IMR-90 (cell line): ENCODE results near the gene RPH3AL. TPM values are rescaled to one million over a fixed set of nuclear protein-coding genes. Genes with fewer than 3 reads are reported as not detected.

ENCODE experiments used
- ATAC-seq: fragments of 200-7000 bp; cut with Tn5 transposase; 2 replicates; pipeline ENCODE4 v1.9.1; 2020; ENCODE audit warnings: low read depth, mild to moderate bottlenecking, moderate library complexity
- BruUV-seq: library from RNA; stranded (reverse); fragments of 400-500 nt; replicated peaks from 2 replicates; lab custom pipeline; 2021; lab: Mats Ljungman, UMichigan
- CTCF ChIA-PET: fragments of 300-600 bp; formaldehyde crosslinking; extraction: SDS; loops from one replicate; lab custom pipeline; 2021; ENCODE audit warnings: antibody characterized with exemption; lab: Yijun Ruan, JAX
- POLR2A ChIA-PET: fragments of 300-600 bp; sonication (Branson Sonifier 250); formaldehyde crosslinking; loops from one replicate; lab custom pipeline; 2022; ENCODE audit warnings: antibody characterized with exemption; ENCODE audit not compliant: unreplicated experiment; lab: Charles Lee
- DNase-seq: peaks from one replicate; pipeline ENCODE4 v3.0.0; 2013
- H2AFZ ChIP-seq: replicated peaks from 2 replicates; pipeline ENCODE3; 2013; ENCODE audit warnings: low read length, mild to moderate bottlenecking; ENCODE audit not compliant: poor library complexity
- H2AK5ac ChIP-seq: 2 replicates; pipeline ENCODE4 v1.6.1; 2013; ENCODE audit warnings: low read depth, low read length, inconsistent platforms
- H2AK9ac ChIP-seq: replicated peaks from 2 replicates; pipeline ENCODE3; 2013; ENCODE audit warnings: mild to moderate bottlenecking, low read depth, low read length, moderate library complexity; ENCODE audit not compliant: poor library complexity
- H2BK120ac ChIP-seq: 2 replicates; pipeline ENCODE4 v1.6.1; 2013; ENCODE audit warnings: low read depth, low read length, inconsistent platforms
- H2BK15ac ChIP-seq: 3 replicates; pipeline ENCODE4 v1.6.1; 2013; ENCODE audit warnings: low read depth, low read length, inconsistent platforms
- H2BK20ac ChIP-seq: 2 replicates; pipeline ENCODE4 v1.6.1; 2013; ENCODE audit warnings: low read depth, mild to moderate bottlenecking, inconsistent platforms, low read length, moderate library complexity
- H2BK5ac ChIP-seq: 2 replicates; pipeline ENCODE4 v1.6.1; 2013; ENCODE audit warnings: mild to moderate bottlenecking, low read depth, low read length, inconsistent platforms; ENCODE audit not compliant: poor library complexity, severe bottlenecking
- H3K14ac ChIP-seq: replicated peaks from 2 replicates; pipeline ENCODE4 v1.6.1; 2013; ENCODE audit warnings: low read depth, low read length, inconsistent platforms
- H3K18ac ChIP-seq: 2 replicates; pipeline ENCODE4 v1.6.1; 2013; ENCODE audit warnings: low read depth, low read length, control low read depth
- H3K23ac ChIP-seq: 2 replicates; pipeline ENCODE4 v1.6.1; 2013; ENCODE audit warnings: low read depth, low read length, inconsistent platforms
- H3K27ac ChIP-seq: 2 replicates; pipeline ENCODE4 v1.5.1; 2013; ENCODE audit warnings: mild to moderate bottlenecking, control low read depth, low read length; ENCODE audit not compliant: insufficient read depth
- H3K27me3 ChIP-seq: 2 replicates; pipeline ENCODE4 v1.6.1; 2013; ENCODE audit warnings: low read length; ENCODE audit not compliant: control insufficient read depth, insufficient read depth
- H3K36me3 ChIP-seq: 2 replicates; pipeline ENCODE4 v1.6.1; 2013; ENCODE audit warnings: low read length, mixed read lengths; ENCODE audit not compliant: control insufficient read depth, insufficient read depth
- H3K4ac ChIP-seq: 2 replicates; pipeline ENCODE4 v1.6.1; 2013; ENCODE audit warnings: low read depth, low read length, inconsistent platforms
- H3K4me1 ChIP-seq: 2 replicates; pipeline ENCODE4 v1.6.1; 2013; ENCODE audit warnings: low read length, mixed read lengths; ENCODE audit not compliant: control insufficient read depth, insufficient read depth
- H3K4me2 ChIP-seq: 2 replicates; pipeline ENCODE4 v1.6.1; 2013; ENCODE audit warnings: low read depth, mild to moderate bottlenecking, control low read depth, low read length, moderate library complexity
- H3K4me3 ChIP-seq: 2 replicates; pipeline ENCODE4 v1.5.1; 2013; ENCODE audit warnings: low read depth, mild to moderate bottlenecking, control low read depth, low read length, moderate library complexity; ENCODE audit not compliant: insufficient read depth
- H3K56ac ChIP-seq: 2 replicates; pipeline ENCODE4 v1.6.1; 2013; ENCODE audit warnings: low read length, inconsistent platforms; ENCODE audit not compliant: insufficient read depth; ENCODE audit errors: extremely low read depth
- H3K79me1 ChIP-seq, 2 experiments: 2 replicates each; pipeline ENCODE4 v1.6.1; 2013; ENCODE audit warnings: low read length in 2 of 2, inconsistent platforms in 1 of 2, low read depth in 1 of 2
- H3K9ac ChIP-seq: 2 replicates; pipeline ENCODE4 v1.6.1; 2013; ENCODE audit warnings: low read depth, low read length, control low read depth
- H3K9me1 ChIP-seq: 2 replicates; pipeline ENCODE4 v1.6.1; 2013; ENCODE audit warnings: low read length, inconsistent platforms; ENCODE audit not compliant: insufficient read depth
- H3K9me3 ChIP-seq: 2 replicates; pipeline ENCODE4 v1.6.1; 2013; ENCODE audit warnings: low read length; ENCODE audit not compliant: control insufficient read depth, insufficient read depth
- H4K20me1 ChIP-seq: 2 replicates; pipeline ENCODE4 v1.6.1; 2013; ENCODE audit warnings: low read length, inconsistent platforms; ENCODE audit not compliant: insufficient read depth
- H4K5ac ChIP-seq: 2 replicates; pipeline ENCODE4 v1.6.1; 2013; ENCODE audit warnings: mild to moderate bottlenecking, low read depth, low read length, control low read depth
- H4K8ac ChIP-seq, 2 experiments: 2 replicates each; pipeline ENCODE4 v1.6.1; 2013; ENCODE audit warnings: low read depth in 2 of 2, low read length in 2 of 2, control low read depth in 1 of 2, inconsistent platforms in 1 of 2
- H4K91ac ChIP-seq: 2 replicates; pipeline ENCODE4 v1.6.1; 2013; ENCODE audit warnings: low read depth, low read length, inconsistent platforms; ENCODE audit not compliant: insufficient read depth
- CEBPB ChIP-seq: IDR thresholded peaks from 2 replicates; pipeline ENCODE4 v1.6.1; 2012; ENCODE audit warnings: low read depth, low read length, improper control_type of control experiment
- CHD1 ChIP-seq: IDR thresholded peaks from 2 replicates; pipeline ENCODE4 v1.6.1; 2012; ENCODE audit warnings: low read depth, low read length, improper control_type of control experiment
- CTCF ChIP-seq: conservative IDR thresholded peaks from 2 replicates; pipeline ENCODE4 v1.5.1; 2012; ENCODE audit warnings: mild to moderate bottlenecking, low read depth, low read length, improper control_type of control experiment
- MXI1 ChIP-seq: IDR thresholded peaks from 2 replicates; pipeline ENCODE4 v1.6.1; 2012; ENCODE audit warnings: low read depth, mild to moderate bottlenecking, low read length, moderate library complexity, borderline replicate concordance
- RCOR1 ChIP-seq: IDR thresholded peaks from 2 replicates; pipeline ENCODE4 v1.6.1; 2012; ENCODE audit warnings: mild to moderate bottlenecking, low read length, improper control_type of control experiment; ENCODE audit not compliant: insufficient replicate concordance
- RFX5 ChIP-seq: IDR thresholded peaks from 2 replicates; pipeline ENCODE4 v1.8.0; 2012; ENCODE audit warnings: low read depth, mild to moderate bottlenecking, low read length, moderate library complexity
- SMC3 ChIP-seq: fragments of 150-350 bp; IDR thresholded peaks from 2 replicates; pipeline ENCODE4 v1.6.1; 2016; ENCODE audit warnings: low read depth, mild to moderate bottlenecking, antibody characterized with exemption, low read length, moderate library complexity
- USF2 ChIP-seq: fragments of 150-350 bp; IDR thresholded peaks from 2 replicates; pipeline ENCODE4 v1.6.1; 2017; ENCODE audit warnings: mild to moderate bottlenecking, antibody characterized with exemption, low read length, low read depth
- WGBS, 2 experiments: methylation state at CpG; one replicate each; pipeline versions ENCODE4 v1.1.5 to v1.1.7; 2013; ENCODE audit warnings: missing lambda C conversion rate in 2 of 2; ENCODE audit not compliant: insufficient read length in 1 of 2; ENCODE audit errors: extremely low coverage in 2 of 2; 5-methylcytosine and 5-hydroxymethylcytosine counted together
- dilution Hi-C: fragments of 300-500 bp; cut with HindIII; formaldehyde crosslinking; loops from one replicate; pipeline ENCODE4 v1.14.3; 2018; ENCODE audit warnings: low sequenced_read_pairs; ENCODE audit not compliant: unreplicated experiment
- in situ Hi-C: fragments of 300-500 bp; cut with MboI; formaldehyde crosslinking; loops from 3 replicates; pipeline ENCODE4 v1.14.3; 2019; ENCODE audit warnings: low sequenced_read_pairs, inconsistent platforms, mixed read lengths
- intact Hi-C: fragments of 100-400 bp; cut with micrococcal nuclease; formaldehyde crosslinking; loops from 2 replicates; pipeline ENCODE4 v1.10.0; 2022
- polyA plus RNA-seq, 3 experiments: library from polyadenylated mRNA; depleted of rRNA; stranded (reverse); fragments of >200 nt; gene quantifications; 2 replicates each; pipeline ENCODE4 v1.2.3, GENCODE V29; 2012; ENCODE audit warnings: low replicate concordance in 1 of 3
- total RNA-seq: library from RNA; depleted of rRNA; stranded (reverse); fragments of >200 nt; gene quantifications from 2 replicates; pipeline ENCODE4 v1.2.3, GENCODE V29; 2012

The RPH3AL gene
- total and polyA plus RNA-seq, 2 of the 4 experiments (the other 2 are of a cell fraction): 1.8 to 2.5 TPM

DNA sequence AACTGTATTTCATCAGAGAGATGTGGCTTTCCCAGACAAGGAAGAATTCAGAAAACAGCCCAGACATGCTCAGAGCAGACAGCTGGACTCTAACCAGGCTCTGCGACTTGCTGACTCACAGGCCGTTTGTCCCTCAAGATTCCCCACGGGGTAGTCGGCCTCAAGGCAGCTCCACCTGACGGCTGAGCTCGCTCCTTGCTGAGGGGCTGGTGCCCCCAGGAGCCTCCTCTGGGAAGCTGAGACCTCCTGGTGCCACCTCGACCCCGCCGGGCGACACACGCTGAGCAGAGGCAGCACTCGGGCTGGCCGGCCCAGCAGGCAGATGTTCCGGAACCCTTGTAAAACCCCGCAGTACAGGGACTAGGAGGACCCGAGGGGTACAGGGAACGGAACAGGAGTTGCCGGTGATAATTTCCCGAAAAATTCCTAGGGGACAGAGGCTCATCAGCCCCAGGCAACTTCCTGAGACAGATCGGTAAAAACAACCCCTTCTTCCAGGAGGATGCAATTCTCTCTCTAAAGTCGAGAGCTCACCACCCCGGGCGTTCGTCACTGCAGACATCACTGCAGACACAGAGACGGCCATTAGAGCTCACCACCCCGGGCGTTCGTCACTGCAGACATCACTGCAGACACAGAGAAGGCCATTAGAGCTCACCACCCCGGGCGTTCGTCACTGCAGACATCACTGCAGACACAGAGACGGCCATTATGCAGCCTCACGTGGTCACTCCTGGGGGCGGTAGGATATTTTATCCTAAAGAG lies 19.9 kb downstream of the RPH3AL start (continued):
- TF ChIP-seq CTCF: no peak

DNA sequence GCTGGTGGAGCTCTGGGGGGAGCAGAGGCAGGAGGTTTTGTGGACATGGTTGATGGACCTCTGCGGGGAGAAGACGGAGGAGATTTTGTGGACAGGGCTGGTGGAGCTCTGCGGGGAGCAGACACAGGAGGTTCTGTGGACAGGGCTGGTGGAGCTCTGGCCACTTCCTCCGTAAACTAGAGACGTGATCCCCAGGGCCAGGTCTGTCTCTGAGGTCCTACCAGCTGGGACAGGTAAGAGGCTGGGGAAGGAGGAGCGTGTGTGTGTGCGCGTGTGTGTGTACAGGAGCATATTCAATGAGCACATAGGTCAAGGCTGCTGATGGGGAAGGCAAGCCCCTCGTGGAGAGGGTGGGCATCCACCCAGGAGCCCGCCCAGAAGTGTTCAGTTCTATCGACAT lies 20.6 kb downstream of the RPH3AL start:
- no peak overlapping the region for H3K4me3 ChIP-seq
- 94% methylated on average over 4 of the region's 11 CpGs; no CpG with 5 or more reads in 1 of the 2 experiments for WGBS, 2 experiments
- TF ChIP-seq SMC3 (no peak), CHD1 (no peak), MXI1 (no peak), CTCF (no peak), RFX5 (no peak), USF2 (no peak), RCOR1 (no peak), CEBPB (no peak)

More for the DNA sequence above, 20.6 kb downstream of the RPH3AL start:
- DNase-seq (no peak), ATAC-seq (no peak)
- H4K20me1 ChIP-seq: no peaks in the 10 kb centered on the region
- ChIA-PET POLR2A (no interaction called here), CTCF (no interaction called here)
- peaks cover 28% of the 10 kb centered on the region; the same call in 1 of the 2 replicates for H3K27me3 ChIP-seq
- no peak overlapping the region for H3K9ac ChIP-seq
- dilution Hi-C loops: no loop called here
- no peak overlapping the region for H2BK15ac ChIP-seq
- H3K4me1 ChIP-seq: peaks cover 3% of the 10 kb centered on the region; the same call in 1 of the 2 replicates
- H2AK5ac ChIP-seq: no peak overlapping the region
- no peak overlapping the region for H2BK120ac ChIP-seq
- no peaks in the 10 kb centered on the region for H3K79me1 ChIP-seq
- no peak overlapping the region for H3K14ac ChIP-seq
- no TSS peak for BruUV-seq
- H2BK5ac ChIP-seq: no peak overlapping the region
- H2AFZ ChIP-seq: no peak overlapping the region
- H3K36me3 ChIP-seq: no peaks in the 10 kb centered on the region
- intact Hi-C loops: no loop called here
- no peak overlapping the region for H4K5ac ChIP-seq
- H3K27ac ChIP-seq: no peak overlapping the region
- in situ Hi-C loops: no loop called here
- H2BK20ac ChIP-seq: no peak overlapping the region
- H4K91ac ChIP-seq: no peak overlapping the region
- H4K8ac ChIP-seq: no peak overlapping the region
- H3K4me2 ChIP-seq: no peak overlapping the region
- no peaks in the 10 kb centered on the region for H3K9me3 ChIP-seq
- no peak overlapping the region for H3K4ac ChIP-seq
- no peak overlapping the region for H3K18ac ChIP-seq
- no peak overlapping the region for H3K56ac ChIP-seq
- H3K23ac ChIP-seq: no peak overlapping the region
- H3K9me1 ChIP-seq: no peaks in the 10 kb centered on the region
- H2AK9ac ChIP-seq: no peak overlapping the region
